ENCODE data around the gene NFYA.
A peak's percentile ranks its signal among the peaks of the same experiment; 100 is the strongest.

The NFYA gene

GRCh38 chr6:41036186-41036585 lies 36.6 kb upstream of the NFYA start:
- Histone ChIP-seq H3K36me3 (no peaks in the 10 kb centered on the region), H3K4me3 (no peak overlapping the region), H3K4me2 (no peak overlapping the region), H4K20me1 (no peaks in the 10 kb centered on the region), H3K27ac (no peak overlapping the region), H3K4me1 (peaks cover 0 to 13% (median 6%) of the 10 kb centered on the region in 10 experiments; a peak in 9 of 20 replicates), H3K27me3 (no peaks in the 10 kb centered on the region), H3K9ac (no peak overlapping the region), H3K9me3 (replicated peaks in 1 of 11) (no peaks in the 10 kb centered on the region)
- no peak for TF ChIP-seq Cebpa-rat (IDR thresholded peaks at IDR 0.05)

GRCh38 chr6:41036601-41037000 lies 36.2 kb upstream of the NFYA start:
- no peaks in the 10 kb centered on the region for H4K20me1 ChIP-seq
- no peaks in the 10 kb centered on the region for H3K36me3 ChIP-seq
- no peak overlapping the region for H3K4me3 ChIP-seq
- no peak overlapping the region for H3K4me2 ChIP-seq
- TF ChIP-seq Cebpa-rat (IDR thresholded peaks at IDR 0.05), result no peak
- H3K9ac ChIP-seq, result no peak overlapping the region
- H3K4me1 ChIP-seq, result peaks cover 0 to 13% (median 6%) of the 10 kb centered on the region in 10 experiments; a peak in 9 of 20 replicates
- no peaks in the 10 kb centered on the region for H3K27me3 ChIP-seq
- no peaks in the 10 kb centered on the region for H3K9me3 ChIP-seq (replicated peaks in 1 of 11)
- no peak overlapping the region for H3K27ac ChIP-seq

DNA sequence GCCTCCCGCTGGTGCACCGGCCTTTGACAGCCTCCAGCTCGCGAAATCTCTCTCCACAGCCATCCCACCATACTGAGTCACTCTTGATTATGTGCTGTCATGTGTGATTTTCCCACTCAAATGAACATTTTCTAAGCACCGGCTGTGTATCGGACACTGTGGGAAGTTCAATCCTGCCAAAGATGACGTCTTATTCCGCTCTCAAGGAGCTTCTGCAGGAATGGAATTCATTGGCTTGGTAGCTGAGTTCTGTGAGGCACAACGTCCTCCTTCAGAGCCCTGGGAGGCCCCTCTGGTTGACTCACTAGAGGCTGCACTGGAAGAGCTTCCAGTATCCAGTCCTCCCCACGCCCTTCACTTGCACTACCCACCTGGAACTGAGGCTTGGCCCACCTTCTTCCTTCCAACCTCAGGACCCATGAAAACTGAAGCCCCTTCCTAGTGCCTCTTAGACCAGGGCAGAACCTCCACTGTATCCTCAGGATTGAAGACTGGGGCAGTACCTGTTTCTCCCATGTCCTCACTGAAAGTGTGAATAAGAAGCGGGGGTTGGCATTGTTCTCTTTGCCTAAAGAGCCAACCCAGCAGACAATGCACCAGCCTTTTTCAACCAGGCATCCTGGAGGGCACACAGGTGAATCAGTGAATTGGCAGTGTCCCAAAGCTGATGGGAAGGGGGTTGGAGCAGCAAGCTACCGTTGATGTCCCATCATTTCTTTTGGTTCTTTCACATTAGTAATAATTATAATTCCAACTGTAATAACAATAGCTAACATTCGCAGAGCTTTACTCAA lies 35.5 kb upstream of the NFYA start:
- H3K4me2 ChIP-seq, result no peak overlapping the region

DNA sequence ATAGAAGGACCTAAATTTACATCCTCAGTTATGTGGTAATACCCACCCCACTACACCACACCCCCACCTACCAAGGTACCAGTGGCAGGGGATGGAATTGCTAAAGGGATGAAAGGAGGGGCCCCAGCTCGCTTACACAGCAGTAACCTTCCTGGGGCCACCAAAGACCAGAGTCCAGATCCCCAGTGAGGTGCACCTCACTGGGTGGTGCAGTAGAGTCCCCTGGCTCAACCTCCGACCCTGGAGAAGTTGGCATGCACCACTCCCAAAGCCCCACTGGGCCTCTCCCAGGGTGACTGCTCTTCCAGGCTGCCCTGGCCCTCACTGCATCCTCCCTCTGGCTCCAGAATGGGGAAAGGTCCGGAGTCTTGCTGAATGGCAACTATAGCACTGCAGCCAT lies 34.6 kb upstream of the NFYA start:
- Histone ChIP-seq H3K9ac (no peak overlapping the region), H3K9me3 (replicated peaks in 1 of 11) (no peaks in the 10 kb centered on the region), H3K4me1 (peaks cover 0 to 19% (median 6%) of the 10 kb centered on the region in 10 experiments; a peak in 9 of 20 replicates), H3K27me3 (no peaks in the 10 kb centered on the region), H3K36me3 (no peaks in the 10 kb centered on the region), H3K4me2 (no peak overlapping the region), H3K4me3 (no peak overlapping the region), H3K27ac (no peak overlapping the region), H4K20me1 (no peaks in the 10 kb centered on the region)
- no peak for TF ChIP-seq Cebpa-rat (IDR thresholded peaks at IDR 0.05)

More for the DNA sequence above, 35.5 kb upstream of the NFYA start:
- H3K27me3 ChIP-seq, result no peaks in the 10 kb centered on the region
- no peaks in the 10 kb centered on the region for H3K36me3 ChIP-seq
- H3K9me3 ChIP-seq (replicated peaks in 1 of 11), result no peaks in the 10 kb centered on the region
- H4K20me1 ChIP-seq, result no peaks in the 10 kb centered on the region
- no peak for TF ChIP-seq Cebpa-rat (IDR thresholded peaks at IDR 0.05)
- H3K4me3 ChIP-seq, result no peak overlapping the region
- no peak overlapping the region for H3K27ac ChIP-seq
- H3K4me1 ChIP-seq, result peaks cover 0 to 13% (median 6%) of the 10 kb centered on the region in 10 experiments; a peak in 9 of 20 replicates
- no peak overlapping the region for H3K9ac ChIP-seq

- Histone ChIP-seq H3K4me1 (peaks cover 0 to 19% (median 6%) of the 10 kb centered on the region in 10 experiments; a peak in 9 of 20 replicates), H3K9ac (no peak within 1 kb of the TSS), H3K27ac (no peak within 1 kb of the TSS), H3K4me2 (0 out of 22 replicates have a peak within 1 kb of the TSS, but pooled peaks of 2 of the 11 experiments have one; percentile 53 to 66), H4K20me1 (no peaks in the 10 kb centered on the region), H3K36me3 (no peaks in the 10 kb centered on the region), H3K9me3 (replicated peaks in 1 of 11) (no peaks in the 10 kb centered on the region), H3K4me3 (no peak within 1 kb of the TSS), H3K27me3 (no peaks in the 10 kb centered on the region)
- TF ChIP-seq Cebpa-rat (IDR thresholded peaks at IDR 0.05), result no peak
Observed at GRCh38 chr6:41039060-41039998, 33.4 kb upstream of the NFYA start, which contains the start of gene UNC5CL. UNC5CL (minus strand) TSS chr6:41039221; CDS start chr6:41035074, 4,147 bp downstream.

DNA sequence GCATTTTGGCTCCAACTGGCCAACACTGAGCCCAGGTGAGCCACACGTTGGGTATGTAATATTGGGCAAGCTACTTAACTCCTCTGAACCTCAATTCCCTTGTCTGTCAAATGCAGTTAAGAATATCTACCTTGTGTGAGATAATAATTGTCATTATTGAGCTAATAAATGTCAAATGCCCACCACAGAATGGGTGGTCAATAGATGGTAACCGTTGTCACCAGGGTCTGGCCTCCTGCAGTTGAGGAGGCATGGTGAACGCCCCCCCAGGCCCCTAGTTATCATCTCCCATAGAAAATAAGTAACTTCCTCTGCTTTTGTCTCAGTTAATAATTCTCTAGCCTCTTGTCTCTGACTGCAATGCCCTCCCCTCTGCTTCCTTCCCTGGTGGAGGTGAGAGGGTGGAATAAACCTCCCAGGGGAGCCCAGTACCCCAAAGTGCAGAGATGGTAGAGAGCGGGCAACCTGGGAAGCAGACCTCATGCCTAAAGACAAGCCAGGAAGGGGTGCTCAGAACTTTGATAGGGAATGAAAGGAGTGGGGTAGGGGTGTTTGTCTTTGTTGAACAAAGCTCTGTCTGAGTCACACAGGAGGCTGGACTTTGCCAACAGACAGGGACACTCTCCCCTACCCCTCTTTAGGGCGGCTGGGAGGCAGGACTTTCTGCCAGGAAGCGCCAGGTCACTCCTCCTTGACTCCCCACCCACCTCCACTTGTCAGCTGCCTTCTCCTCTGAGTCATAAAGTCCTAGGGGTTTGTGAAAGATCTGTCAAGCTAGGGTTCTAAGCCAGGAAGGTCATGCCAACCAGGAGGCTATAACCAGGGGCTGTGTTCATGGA lies 32.5 kb upstream of the NFYA start:
- Histone ChIP-seq H3K4me1 (peaks cover 0 to 19% (median 6%) of the 10 kb centered on the region in 10 experiments; a peak in 9 of 20 replicates), H3K27me3 (no peaks in the 10 kb centered on the region), H3K9ac (peak overlapping the region in 1 of 11 experiments; percentile 3; a peak in 1 of 22 replicates), H3K36me3 (no peaks in the 10 kb centered on the region), H3K4me2 (peak overlapping the region in 5 of 11 experiments; percentile 30 to 67 (median 53); a peak in 8 of 22 replicates), H3K4me3 (no peak overlapping the region), H4K20me1 (no peaks in the 10 kb centered on the region), H3K27ac (peak overlapping the region in 3 of 11 experiments; percentile 9 to 35 (median 31); a peak in 4 of 22 replicates), H3K9me3 (replicated peaks in 1 of 11) (no peaks in the 10 kb centered on the region)
- TF ChIP-seq Cebpa-rat (IDR thresholded peaks at IDR 0.05), result no peak

- H3K27ac ChIP-seq, result peak overlapping the region in 2 of 11 experiments; percentile 9 to 35; a peak in 1 of 22 replicates
- H3K9ac ChIP-seq, result no peak overlapping the region
- no peaks in the 10 kb centered on the region for H4K20me1 ChIP-seq
- TF ChIP-seq Cebpa-rat (IDR thresholded peaks at IDR 0.05), result no peak
- H3K4me1 ChIP-seq, result peaks cover 0 to 19% (median 6%) of the 10 kb centered on the region in 10 experiments; a peak in 9 of 20 replicates
- H3K27me3 ChIP-seq, result no peaks in the 10 kb centered on the region
- no peaks in the 10 kb centered on the region for H3K9me3 ChIP-seq (replicated peaks in 1 of 11)
- H3K4me3 ChIP-seq, result no peak overlapping the region
- H3K36me3 ChIP-seq, result no peaks in the 10 kb centered on the region
- peak overlapping the region in 5 of 11 experiments; percentile 30 to 67 (median 53); a peak in 8 of 22 replicates for H3K4me2 ChIP-seq
Observed at GRCh38 chr6:41040940-41041536, 31.7 kb upstream of the NFYA start.

Measured in BLaER1 treated with 17β-estradiol and CSF1 and Interleukin-3, amounts not matched to agents 10 nM and 100 nM (cell line).